Epithelial cell of esophagus (primary cell): ENCODE measurements around the gene PTPN14.

Experiments used
- DNase-seq: peaks from one replicate; pipeline ENCODE4 v3.0.0; 2010; ENCODE audit warnings: low read depth
- H3K4me3 ChIP-seq: 2 replicates; pipeline ENCODE4 v1.5.1; 2011; ENCODE audit warnings: mild to moderate bottlenecking, low read length, control low read depth
- TF ChIP-seq, protein P1 (sequence below): IDR thresholded peaks from 2 replicates; pipeline ENCODE4 v1.5.1; 2011; ENCODE audit warnings: low read depth, mild to moderate bottlenecking, low read length, control low read depth, inconsistent platforms; ENCODE audit not compliant: insufficient read depth; ENCODE audit errors: missing control alignments

PTPN14 gene

GRCh38 chr1:214446772-214447556 is 104.4 kb downstream of the PTPN14 start:
- DNase-seq: peak; percentile 97
- TF ChIP-seq, protein P1, sequence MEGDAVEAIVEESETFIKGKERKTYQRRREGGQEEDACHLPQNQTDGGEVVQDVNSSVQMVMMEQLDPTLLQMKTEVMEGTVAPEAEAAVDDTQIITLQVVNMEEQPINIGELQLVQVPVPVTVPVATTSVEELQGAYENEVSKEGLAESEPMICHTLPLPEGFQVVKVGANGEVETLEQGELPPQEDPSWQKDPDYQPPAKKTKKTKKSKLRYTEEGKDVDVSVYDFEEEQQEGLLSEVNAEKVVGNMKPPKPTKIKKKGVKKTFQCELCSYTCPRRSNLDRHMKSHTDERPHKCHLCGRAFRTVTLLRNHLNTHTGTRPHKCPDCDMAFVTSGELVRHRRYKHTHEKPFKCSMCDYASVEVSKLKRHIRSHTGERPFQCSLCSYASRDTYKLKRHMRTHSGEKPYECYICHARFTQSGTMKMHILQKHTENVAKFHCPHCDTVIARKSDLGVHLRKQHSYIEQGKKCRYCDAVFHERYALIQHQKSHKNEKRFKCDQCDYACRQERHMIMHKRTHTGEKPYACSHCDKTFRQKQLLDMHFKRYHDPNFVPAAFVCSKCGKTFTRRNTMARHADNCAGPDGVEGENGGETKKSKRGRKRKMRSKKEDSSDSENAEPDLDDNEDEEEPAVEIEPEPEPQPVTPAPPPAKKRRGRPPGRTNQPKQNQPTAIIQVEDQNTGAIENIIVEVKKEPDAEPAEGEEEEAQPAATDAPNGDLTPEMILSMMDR: no peak
- peak overlapping the region; percentile 36 for H3K4me3 ChIP-seq

GRCh38 chr1:214445831-214446614 is 105.4 kb downstream of the PTPN14 start:
- H3K4me3 ChIP-seq: no peak overlapping the region
- TF ChIP-seq, protein P1: no peak
- peak; percentile 49 for DNase-seq

DNA sequence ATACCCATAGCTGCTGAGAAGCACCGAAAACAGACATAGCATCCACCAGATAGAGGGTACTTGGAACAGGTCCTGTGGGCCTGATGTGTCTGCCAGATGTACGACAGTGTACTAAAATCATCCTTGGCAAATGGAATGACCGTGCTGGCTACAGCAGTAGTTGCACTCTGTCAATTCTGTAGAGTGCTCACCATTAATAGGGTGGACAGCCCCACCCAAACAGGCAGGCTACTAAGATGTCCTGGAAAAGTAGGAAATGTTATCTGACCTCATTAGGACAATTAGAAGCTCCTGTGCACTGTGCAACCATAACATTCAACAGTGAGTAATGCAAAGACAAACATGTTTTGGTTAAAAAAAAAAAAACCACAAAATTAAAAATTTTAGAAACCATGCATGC is 106.2 kb downstream of the PTPN14 start:
- no peak for DNase-seq
- TF ChIP-seq, protein P1: no peak

GRCh38 chr1:214444182-214444939 is 107.0 kb downstream of the PTPN14 start:
- TF ChIP-seq, protein P1: no peak
- H3K4me3 ChIP-seq: no peak overlapping the region
- no peak for DNase-seq

More for the DNA sequence above, 106.2 kb downstream of the PTPN14 start:
- no peak overlapping the region for H3K4me3 ChIP-seq

GRCh38 chr1:214441119-214441518 is 110.3 kb downstream of the PTPN14 start:
- TF ChIP-seq, protein P1: no peak
- no peak overlapping the region for H3K4me3 ChIP-seq
- peak; percentile 60 for DNase-seq

- DNase-seq: peak; percentile 68
- H3K4me3 ChIP-seq: no peak overlapping the region
- TF ChIP-seq, protein P1: no peak
These were observed 111.0 kb downstream of the PTPN14 start for GRCh38 chr1:214440219-214440965.
